HCT116 (cell line): ENCODE results near the gene SNX19. TPM values are rescaled to one million over a fixed set of nuclear protein-coding genes. Genes with fewer than 3 reads are reported as not detected.

Experiments
- ATAC-seq: fragments of 200-7000 bp; cut with Tn5 transposase; 2 replicates; pipeline ENCODE4 v1.9.1; 2020; ENCODE audit warnings: mild to moderate bottlenecking, moderate library complexity
- BruUV-seq: library from RNA; stranded (reverse); fragments of 400-500 nt; replicated peaks from 2 replicates; lab custom pipeline; 2021; lab: Mats Ljungman, UMichigan
- CTCF ChIA-PET: fragments of 300-600 bp; sonication (Branson Sonifier 250); formaldehyde crosslinking; loops from one replicate; lab custom pipeline; 2021; ENCODE audit warnings: antibody characterized with exemption; lab: Charles Lee
- POLR2A ChIA-PET: fragments of 300-600, 350-600 bp; sonication (Branson Sonifier 250); formaldehyde crosslinking; loops from one replicate; lab custom pipeline; 2021; ENCODE audit warnings: antibody characterized with exemption; lab: Charles Lee
- RAD21 ChIA-PET, 2 experiments: fragments of 300-600 bp; sonication (Branson Sonifier 250); formaldehyde crosslinking; loops; one replicate each; lab custom pipeline; 2023; ENCODE audit warnings: low total read pairs in 2 of 2; ENCODE audit not compliant: uncharacterized antibody in 2 of 2, unreplicated experiment in 2 of 2, low non-redundant PET in 1 of 2; lab: Charles Lee
- DNase-seq: peaks from one replicate; pipeline ENCODE4 v3.0.0-alpha.2; 2010; ENCODE audit warnings: low read depth, low spot score
- H2AFZ ChIP-seq: fragments of 200-600 bp; shearing (Covaris generic), sonication (generic); 2 replicates; pipeline ENCODE4 v1.6.1; 2017; ENCODE audit warnings: low read depth, mixed run types, mixed read lengths, antibody characterized with exemption, low read length; ENCODE audit not compliant: poor library complexity, severe bottlenecking
- H3K27ac ChIP-seq: 2 replicates; pipeline ENCODE4 v1.5.1; 2012; ENCODE audit warnings: low read depth, low read length
- H3K27me3 ChIP-seq: fragments of 200-600 bp; sonication (generic); 2 replicates; pipeline ENCODE4 v1.6.1; 2016; ENCODE audit warnings: mixed run types, low read length, mixed read lengths; ENCODE audit not compliant: insufficient read depth
- H3K36me3 ChIP-seq, 2 experiments: fragments of 200-500 bp in 1 of 2; fragments of 200-600 bp in 1 of 2; sonication (Bioruptor generic) in 1 of 2; sonication (generic) in 1 of 2; 2 replicates each; pipeline versions ENCODE4 v1.5.1 to v1.6.1; 2014 to 2016; ENCODE audit warnings: low read length in 2 of 2, inconsistent platforms in 1 of 2, mixed read lengths in 1 of 2, mixed run types in 1 of 2; ENCODE audit not compliant: insufficient read depth in 2 of 2, control insufficient read depth in 1 of 2
- H3K4me1 ChIP-seq, 2 experiments: fragments of 200-600 bp in 1 of 2; sonication (generic) in 1 of 2; 2 replicates each; pipeline versions ENCODE4 v1.5.1 to v1.6.1; 2012 to 2017; ENCODE audit warnings: low read length in 2 of 2, inconsistent platforms in 1 of 2, mild to moderate bottlenecking in 1 of 2, mixed read lengths in 1 of 2, mixed run types in 1 of 2, moderate library complexity in 1 of 2; ENCODE audit not compliant: insufficient read depth in 2 of 2, control insufficient read depth in 1 of 2
- H3K4me2 ChIP-seq: fragments of 200-600 bp; sonication (generic); 2 replicates; pipeline ENCODE4 v1.6.1; 2017; ENCODE audit warnings: mixed run types, low read length, mixed read lengths
- H3K4me3 ChIP-seq, 2 experiments: fragments of 200-600 bp in 1 of 2; sonication (generic) in 1 of 2; replicated peaks in 1 of 2; 2 replicates each; pipeline ENCODE4 v1.5.1; 2011 to 2016; ENCODE audit warnings: low read length in 2 of 2, control low read depth in 1 of 2, low read depth in 1 of 2, mild to moderate bottlenecking in 1 of 2, mixed read lengths in 1 of 2, mixed run types in 1 of 2
- H3K79me2 ChIP-seq: fragments of 200-600 bp; sonication (generic); 2 replicates; pipeline ENCODE4 v1.6.1; 2017; ENCODE audit warnings: mild to moderate bottlenecking, mixed run types, low read length, moderate library complexity, mixed read lengths; ENCODE audit not compliant: insufficient read depth
- H3K9ac ChIP-seq: fragments of 200-600 bp; sonication (generic); 2 replicates; pipeline ENCODE4 v1.6.1; 2016; ENCODE audit warnings: low read length, mixed read lengths
- H3K9me2 ChIP-seq: fragments of 200-600 bp; sonication (generic), shearing (Covaris generic); 2 replicates; pipeline ENCODE4 v1.6.1; 2017; ENCODE audit warnings: mixed run types, mild to moderate bottlenecking, moderate library complexity; ENCODE audit not compliant: insufficient read depth
- H3K9me3 ChIP-seq, 2 experiments: fragments of 200-500 bp in 1 of 2; fragments of 200-600 bp in 1 of 2; sonication (Bioruptor generic) in 1 of 2; sonication (generic) in 1 of 2; 2 replicates each; pipeline ENCODE4 v1.6.1; 2014 to 2017; ENCODE audit warnings: low read length in 2 of 2, mixed read lengths in 2 of 2, inconsistent platforms in 1 of 2, low read depth in 1 of 2, mild to moderate bottlenecking in 1 of 2, mixed run types in 1 of 2, moderate library complexity in 1 of 2; ENCODE audit not compliant: control insufficient read depth in 1 of 2, insufficient read depth in 1 of 2
- H4K20me1 ChIP-seq: fragments of 200-600 bp; sonication (generic), shearing (Covaris generic); 2 replicates; pipeline ENCODE4 v1.6.1; 2017; ENCODE audit warnings: mixed run types, mild to moderate bottlenecking, moderate library complexity; ENCODE audit not compliant: insufficient read depth
- CEBPB ChIP-seq: IDR thresholded peaks from 2 replicates; pipeline ENCODE4 v1.6.1; 2012; ENCODE audit warnings: low read depth
- EZH2phosphoT487 ChIP-seq: fragments of 200-600 bp; IDR thresholded peaks from 2 replicates; pipeline ENCODE4 v1.6.1; 2018; ENCODE audit warnings: antibody characterized with exemption, borderline replicate concordance
- FOSL1 ChIP-seq: IDR thresholded peaks from 2 replicates; pipeline ENCODE4 v1.6.1; 2012; ENCODE audit warnings: low read depth
- POLR2A ChIP-seq: IDR thresholded peaks from 2 replicates; pipeline ENCODE4 v1.7.0; 2011; ENCODE audit warnings: borderline replicate concordance; ENCODE audit not compliant: insufficient read depth, insufficient read length; ENCODE audit errors: extremely low read depth
- REST ChIP-seq: IDR thresholded peaks from 2 replicates; pipeline ENCODE4 v1.6.1; 2012; ENCODE audit warnings: low read depth
- ZNF274 ChIP-seq: fragments of 200-500 bp; sonication (Bioruptor generic); IDR thresholded peaks from 2 replicates; pipeline ENCODE4 v1.6.1; 2014; ENCODE audit warnings: mild to moderate bottlenecking, low read depth, low read length, inconsistent platforms
- intact Hi-C: fragments of 100-400 bp; cut with micrococcal nuclease; formaldehyde crosslinking; loops from 2 replicates; pipeline ENCODE4 v1.10.0; 2022
- total RNA-seq: library from RNA; stranded (reverse); gene quantifications from one replicate; pipeline ENCODE4 v1.2.1, GENCODE V29; 2021; ENCODE audit not compliant: unreplicated experiment

The SNX19 gene
- total RNA-seq, 1 experiment from 2014 or later, result 25.2 TPM

GRCh38 chr11:130873761-130874160, 42.5 kb downstream of the SNX19 start:
- CTCF ChIA-PET, result no interaction called here
- BruUV-seq, result no TSS peak

GRCh38 chr11:130872981-130873380, 43.3 kb downstream of the SNX19 start:
- TF ChIP-seq EZH2phosphoT487, result no peak
- no peak for TF ChIP-seq POLR2A
- no peak for TF ChIP-seq ZNF274
- TF ChIP-seq REST, result no peak
- no peak for TF ChIP-seq CEBPB
- peaks cover 7% of the 10 kb centered on the region in 2 experiments; a peak in 3 of 4 replicates for H3K36me3 ChIP-seq
- no peak overlapping the region for H3K4me3 ChIP-seq
- CTCF ChIA-PET, result no interaction called here
- no peak overlapping the region for H3K27ac ChIP-seq
- intact Hi-C loops, result no loop called here
- POLR2A ChIA-PET, result no interaction called here
- H3K27me3 ChIP-seq, result no peaks in the 10 kb centered on the region
- no peaks in the 10 kb centered on the region for H3K9me3 ChIP-seq
- no peaks in the 10 kb centered on the region for H3K9me2 ChIP-seq
- no peak for DNase-seq
- H4K20me1 ChIP-seq, result no peaks in the 10 kb centered on the region
- peaks cover 0 to 9% of the 10 kb centered on the region in 2 experiments; a peak in 1 of 4 replicates for H3K4me1 ChIP-seq
- H3K4me2 ChIP-seq, result no peak overlapping the region
- no peaks in the 10 kb centered on the region for H3K79me2 ChIP-seq
- no TSS peak for BruUV-seq
- no peak overlapping the region for H3K9ac ChIP-seq
- H2AFZ ChIP-seq, result no peak overlapping the region
- RAD21 ChIA-PET, result no interaction called here
- no peak for ATAC-seq

More at GRCh38 chr11:130873761-130874160, 42.5 kb downstream of the SNX19 start:
- no peak overlapping the region for H2AFZ ChIP-seq
- TF ChIP-seq FOSL1, result no peak
- peaks cover 0 to 9% of the 10 kb centered on the region in 2 experiments; a peak in 1 of 4 replicates for H3K4me1 ChIP-seq
- H3K4me2 ChIP-seq, result no peak overlapping the region
- no peaks in the 10 kb centered on the region for H4K20me1 ChIP-seq
- POLR2A ChIA-PET, result no interaction called here
- intact Hi-C loops, result no loop called here
- no peaks in the 10 kb centered on the region for H3K79me2 ChIP-seq
- no peaks in the 10 kb centered on the region for H3K9me2 ChIP-seq
- H3K9me3 ChIP-seq, result no peaks in the 10 kb centered on the region
- RAD21 ChIA-PET, result no interaction called here
- DNase-seq, result no peak
- peaks cover 9 to 10% of the 10 kb centered on the region in 2 experiments; a peak in 3 of 4 replicates for H3K36me3 ChIP-seq
- no peaks in the 10 kb centered on the region for H3K27me3 ChIP-seq
- no peak overlapping the region for H3K9ac ChIP-seq
- ATAC-seq, result peak; percentile 42; the same call in 1 of the 2 replicates
- no peak overlapping the region for H3K27ac ChIP-seq
- no peak overlapping the region for H3K4me3 ChIP-seq
